Activated naive CD8-positive, alpha-beta T cell treated with anti-CD3 and anti-CD28 coated beads for 36 hours (primary cell): Measurements from ENCODE around the gene NEK9. TPM values are rescaled to one million over a fixed set of nuclear protein-coding genes. Genes with fewer than 3 reads are reported as not detected.
"Not testable (repeated sequence)": the region's sequence is repeated elsewhere in the genome, so short reads cannot be mapped to it uniquely, and the experiment has no call there.

Source experiments
- DNase-seq: peaks from one replicate; pipeline ENCODE4 v3.0.0; 2021
- H3K27ac Mint-ChIP-seq: one replicate; pipeline ENCODE4 v1.8.0; 2022; ENCODE audit warnings: mild to moderate bottlenecking, moderate library complexity, mixed read lengths
- H3K27me3 Mint-ChIP-seq: one replicate; pipeline ENCODE4 v1.8.0; 2022; ENCODE audit warnings: mild to moderate bottlenecking, mixed read lengths
- H3K36me3 Mint-ChIP-seq: one replicate; pipeline ENCODE4 v1.8.0; 2021; ENCODE audit warnings: mild to moderate bottlenecking, mixed read lengths
- H3K4me1 Mint-ChIP-seq: one replicate; pipeline ENCODE4 v1.8.0; 2021; ENCODE audit warnings: mixed read lengths
- H3K4me3 Mint-ChIP-seq: one replicate; pipeline ENCODE4 v1.8.0; 2022; ENCODE audit warnings: mild to moderate bottlenecking, moderate library complexity, mixed read lengths
- H3K9me3 Mint-ChIP-seq: one replicate; pipeline ENCODE4 v1.8.0; 2022; ENCODE audit warnings: mixed read lengths
- total RNA-seq, 2 experiments: library from RNA; stranded (reverse); gene quantifications; one replicate each; pipeline ENCODE4 v1.2.3, GENCODE V29; 2021

The NEK9 gene
- total RNA-seq, 2 experiments from 2014 or later, result 50.1 to 50.9 TPM

DNA sequence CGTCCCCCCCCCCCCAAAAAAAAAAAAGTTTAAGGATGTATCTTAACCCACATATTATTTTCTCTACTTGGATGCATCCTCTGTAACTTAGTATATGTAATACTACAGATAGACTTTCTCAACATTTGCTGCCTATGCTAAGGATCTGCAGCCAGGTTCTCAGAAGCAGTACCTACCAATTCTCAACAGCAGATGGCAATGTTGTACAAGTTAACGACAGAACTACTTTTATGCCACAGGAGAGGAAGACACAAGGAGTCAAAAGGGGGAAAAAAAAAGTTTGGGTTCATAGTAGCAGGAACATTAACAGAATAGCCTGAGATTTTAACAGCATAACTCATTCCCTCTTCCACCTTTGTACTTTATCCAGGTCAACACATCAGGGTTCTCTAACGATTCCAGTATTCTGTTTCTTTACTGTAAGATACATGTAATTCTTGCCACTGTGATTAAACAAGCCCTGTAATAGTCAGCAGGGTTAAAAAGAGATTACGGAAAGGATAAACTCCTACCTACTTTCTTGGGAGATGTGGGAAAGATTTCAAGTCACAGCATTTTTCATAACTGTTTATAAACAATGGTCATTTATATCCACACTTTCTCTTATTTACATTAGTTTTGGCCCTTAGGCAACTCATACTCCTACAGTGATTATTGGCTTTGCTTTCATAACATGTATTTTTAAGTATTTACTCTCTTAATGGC, 5.7 kb upstream of the NEK9 start:
- H3K27me3 Mint-ChIP-seq, result no peaks in the 10 kb centered on the region
- no peaks in the 10 kb centered on the region for H3K9me3 Mint-ChIP-seq
- peaks cover 21% of the 10 kb centered on the region for H3K4me1 Mint-ChIP-seq
- H3K36me3 Mint-ChIP-seq, result peaks cover 37% of the 10 kb centered on the region
- peak overlapping the region; percentile 26 for H3K27ac Mint-ChIP-seq
- DNase-seq, result peak; percentile 35
- H3K4me3 Mint-ChIP-seq, result no peak overlapping the region

DNA sequence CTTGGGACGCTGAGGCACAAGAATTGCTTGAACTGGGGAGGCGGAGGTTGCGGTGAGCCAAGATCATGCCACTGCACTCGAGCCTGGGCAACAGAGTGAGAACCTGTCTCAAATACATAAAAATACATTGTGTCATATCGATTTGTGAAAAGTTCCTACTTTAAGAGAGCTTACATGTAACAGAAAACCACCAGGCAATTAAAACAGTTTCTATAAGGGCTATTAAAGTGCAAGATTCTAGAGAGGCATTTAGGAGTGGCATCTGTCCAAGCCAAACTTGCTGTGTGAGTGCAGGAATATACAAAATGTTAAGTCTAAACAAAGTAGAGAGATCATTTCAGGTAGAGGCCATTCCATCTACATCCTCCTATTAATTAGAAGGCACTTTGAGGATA, 1.7 kb upstream of the NEK9 start:
- peak overlapping the region; percentile 95 for H3K4me3 Mint-ChIP-seq
- peaks cover 43% of the 10 kb centered on the region for H3K4me1 Mint-ChIP-seq
- no peak overlapping the region for H3K27ac Mint-ChIP-seq
- no peaks in the 10 kb centered on the region for H3K9me3 Mint-ChIP-seq
- H3K27me3 Mint-ChIP-seq, result no peaks in the 10 kb centered on the region
- no peak for DNase-seq
- H3K36me3 Mint-ChIP-seq, result peaks cover 37% of the 10 kb centered on the region

DNA sequence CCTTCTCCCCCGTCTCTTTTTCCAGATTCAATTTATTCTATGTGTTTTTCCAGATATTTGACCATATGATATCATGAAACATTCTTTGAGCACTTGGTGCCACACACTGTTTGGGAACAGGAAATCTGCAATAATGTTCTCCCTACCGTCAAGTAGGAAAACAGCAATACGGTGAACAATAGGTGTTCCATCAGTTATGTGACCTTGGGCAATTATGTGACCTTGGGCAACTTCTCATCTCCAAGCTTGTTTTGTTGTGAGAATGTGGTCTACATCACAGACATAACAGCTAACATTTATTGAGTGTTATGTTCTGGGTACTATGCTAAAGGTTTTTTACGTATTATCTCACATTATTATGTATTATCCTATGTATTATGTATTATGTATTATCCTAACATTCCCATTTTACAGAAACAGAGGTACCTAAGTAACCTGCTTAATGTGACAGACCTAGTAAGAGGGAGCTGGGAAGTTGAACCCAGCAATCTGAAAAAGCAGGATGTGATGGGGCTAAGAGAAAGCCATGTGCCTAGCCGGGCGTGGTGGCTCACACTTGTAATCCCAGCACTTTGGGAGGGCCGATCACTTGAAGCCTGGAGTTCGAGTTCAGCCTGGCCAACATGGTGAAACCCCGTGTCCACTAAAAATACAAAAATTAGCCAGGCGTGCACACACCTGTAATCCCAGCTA, 1.2 kb upstream of the NEK9 start:
- peaks cover 41% of the 10 kb centered on the region for H3K4me1 Mint-ChIP-seq
- peak overlapping the region; percentile 95 for H3K4me3 Mint-ChIP-seq

DNA sequence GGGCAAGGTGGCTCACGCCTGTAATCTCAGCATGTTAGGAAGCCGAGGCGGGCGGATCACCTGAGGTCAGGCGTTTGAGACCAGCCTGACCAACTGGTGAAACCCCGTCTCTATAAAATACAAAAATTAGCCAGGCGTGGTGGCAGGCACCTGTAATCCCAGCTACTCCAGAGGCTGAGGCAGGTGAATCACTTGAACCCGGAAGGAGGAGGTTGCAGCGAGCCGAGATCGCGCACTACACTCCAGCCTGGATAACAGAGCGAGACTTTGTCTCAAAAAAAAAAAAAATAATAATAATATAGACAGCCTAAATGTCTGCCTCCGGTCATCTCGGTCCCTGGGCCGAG, 599 bp upstream of the NEK9 start:
- Mint-ChIP-seq H3K4me1 (peaks cover 38% of the 10 kb centered on the region), H3K27ac (peak overlapping the region; percentile 98), H3K4me3 (peak overlapping the region; percentile 95), H3K36me3 (peaks cover 28% of the 10 kb centered on the region)
- not testable (repeated sequence) for H3K9me3 Mint-ChIP-seq, H3K27me3 Mint-ChIP-seq
- DNase-seq, result peak; percentile 18

More for the DNA sequence above, 1.2 kb upstream of the NEK9 start:
- Mint-ChIP-seq H3K27me3 (no peaks in the 10 kb centered on the region), H3K36me3 (peaks cover 32% of the 10 kb centered on the region), H3K27ac (peak overlapping the region; percentile 98), H3K9me3 (no peaks in the 10 kb centered on the region)
- DNase-seq, result no peak

DNA sequence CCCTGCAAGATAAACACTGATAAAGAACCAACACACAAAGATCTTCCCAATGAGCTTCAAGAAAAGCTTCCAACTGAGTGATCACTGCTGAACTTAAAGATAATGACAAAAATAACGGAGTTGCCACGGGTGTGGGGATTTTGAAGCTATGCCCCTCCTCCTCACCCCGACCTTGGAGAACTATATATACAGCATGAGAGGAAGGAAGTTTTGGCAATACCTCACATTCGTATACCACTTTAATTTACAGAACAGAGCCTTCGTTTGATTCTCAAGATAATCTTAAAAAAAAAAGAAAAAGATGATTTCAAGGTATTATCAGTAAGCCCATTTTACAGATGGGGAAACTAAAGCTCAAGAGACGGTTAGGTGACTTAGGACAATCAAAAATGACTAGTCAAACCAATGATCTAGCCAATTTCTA, 715 bp downstream of the NEK9 start:
- Mint-ChIP-seq H3K27ac (peak overlapping the region; percentile 98), H3K36me3 (peaks cover 27% of the 10 kb centered on the region), H3K4me1 (peaks cover 41% of the 10 kb centered on the region), H3K9me3 (no peaks in the 10 kb centered on the region), H3K27me3 (no peaks in the 10 kb centered on the region), H3K4me3 (peak overlapping the region; percentile 95)
- no peak for DNase-seq

DNA sequence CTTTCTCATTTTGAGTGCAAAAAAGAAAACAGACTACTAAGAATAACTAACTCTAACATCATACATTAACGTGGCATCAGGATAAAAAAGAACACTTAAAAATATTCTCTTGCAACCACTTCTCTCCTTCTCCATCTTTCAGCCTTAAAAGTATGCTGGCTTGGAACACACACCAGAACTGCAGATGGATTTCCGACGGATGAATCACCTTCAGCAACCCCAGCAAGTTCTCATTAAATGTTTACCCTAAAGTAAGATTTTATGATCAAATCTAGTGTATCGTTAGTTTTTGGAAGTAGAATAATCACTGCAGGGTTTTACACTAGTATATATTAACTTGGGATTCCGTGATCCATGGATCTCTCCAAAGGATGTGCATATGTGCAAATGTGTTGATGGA, 1.2 kb downstream of the NEK9 start:
- H3K9me3 Mint-ChIP-seq, result no peaks in the 10 kb centered on the region
- no peak overlapping the region for H3K27ac Mint-ChIP-seq
- DNase-seq, result no peak
- H3K27me3 Mint-ChIP-seq, result no peaks in the 10 kb centered on the region
- H3K36me3 Mint-ChIP-seq, result peaks cover 28% of the 10 kb centered on the region
- peak overlapping the region; percentile 95 for H3K4me3 Mint-ChIP-seq
- H3K4me1 Mint-ChIP-seq, result peaks cover 41% of the 10 kb centered on the region

DNA sequence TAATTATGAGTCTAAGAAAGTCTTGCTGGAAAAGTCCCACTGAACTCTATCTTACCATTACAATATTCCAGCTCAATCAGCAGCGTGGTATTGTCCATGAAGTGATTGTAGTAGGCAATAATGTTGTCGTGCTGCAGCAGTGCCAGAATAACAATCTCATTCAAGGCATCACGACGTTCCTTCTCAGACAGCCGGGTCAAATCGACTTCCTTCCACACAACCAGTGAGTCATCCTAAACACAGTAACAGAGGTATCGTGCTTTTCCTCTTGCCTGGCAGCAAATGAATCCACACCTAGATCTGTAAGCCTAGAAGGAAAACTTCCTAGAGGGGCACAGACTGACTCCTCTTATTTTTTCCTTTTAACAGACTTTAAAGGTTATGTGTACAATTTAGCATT, 2.9 kb downstream of the NEK9 start:
- H3K27me3 Mint-ChIP-seq, result no peaks in the 10 kb centered on the region
- DNase-seq, result peak; percentile 8
- H3K9me3 Mint-ChIP-seq, result no peaks in the 10 kb centered on the region
- peaks cover 28% of the 10 kb centered on the region for H3K36me3 Mint-ChIP-seq
- peak overlapping the region; percentile 72 for H3K27ac Mint-ChIP-seq
- H3K4me1 Mint-ChIP-seq, result peaks cover 45% of the 10 kb centered on the region
- H3K4me3 Mint-ChIP-seq, result peak overlapping the region; percentile 60

DNA sequence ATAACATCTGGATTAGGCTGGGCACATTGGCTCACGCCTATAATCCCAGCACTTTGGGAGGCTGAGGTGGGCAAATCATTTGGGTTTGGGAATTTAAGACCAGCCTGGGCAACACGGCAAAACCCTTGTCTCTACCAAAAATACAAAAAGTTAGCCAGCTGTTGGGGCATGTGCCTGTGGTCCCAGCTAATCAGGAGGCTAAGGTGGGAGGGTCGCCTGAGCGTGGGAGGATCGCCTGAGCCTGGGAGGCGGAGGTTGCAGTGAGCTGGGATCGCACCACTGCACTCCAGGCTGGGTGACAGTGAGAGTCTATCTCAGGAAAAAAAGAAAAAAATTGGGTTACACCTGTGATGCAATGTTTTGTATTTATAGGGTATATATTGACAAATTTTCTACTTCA, 5.3 kb downstream of the NEK9 start:
- Mint-ChIP-seq H3K36me3 (peaks cover 23% of the 10 kb centered on the region), H3K4me1 (peaks cover 34% of the 10 kb centered on the region), H3K27ac (no peak overlapping the region), H3K27me3 (no peaks in the 10 kb centered on the region), H3K9me3 (no peaks in the 10 kb centered on the region), H3K4me3 (no peak overlapping the region)
- no peak for DNase-seq

DNA sequence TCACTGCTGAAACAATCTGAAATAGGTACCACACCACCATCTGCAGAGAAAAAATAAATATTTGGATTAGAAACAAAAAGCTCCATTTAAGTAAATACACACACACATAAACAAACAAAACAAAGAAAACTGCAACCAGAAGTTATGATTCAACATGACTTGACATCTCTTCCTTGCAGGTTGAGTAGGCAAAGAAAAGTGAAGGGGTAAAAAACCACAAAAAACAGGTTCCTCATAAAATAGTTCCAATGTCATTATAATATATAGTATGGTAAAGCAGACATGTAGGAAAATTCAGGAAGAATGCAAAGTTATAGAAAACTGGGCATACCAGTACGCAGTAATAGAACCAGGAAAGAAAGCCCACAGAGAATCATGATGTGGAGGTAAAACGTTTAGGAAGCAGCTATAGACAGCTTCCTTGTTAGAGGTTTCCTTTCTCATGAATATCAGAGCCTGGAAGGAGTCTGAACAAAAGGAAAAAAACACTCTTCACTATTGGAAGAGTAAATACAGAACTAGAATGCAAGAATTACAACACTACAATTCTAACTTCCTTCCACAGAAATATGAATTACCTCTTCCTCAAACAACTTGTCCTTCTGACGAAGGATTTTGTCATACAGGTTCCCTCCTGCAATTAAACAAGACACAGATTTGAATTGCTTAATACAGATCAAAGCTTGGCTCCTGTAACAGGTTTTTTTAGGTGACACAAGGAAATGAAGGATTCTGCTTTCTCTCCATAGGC, 6.1 kb downstream of the NEK9 start:
- Mint-ChIP-seq H3K4me1 (peaks cover 29% of the 10 kb centered on the region), H3K4me3 (no peak overlapping the region), H3K27ac (no peak overlapping the region), H3K36me3 (peaks cover 17% of the 10 kb centered on the region), H3K9me3 (no peaks in the 10 kb centered on the region), H3K27me3 (no peaks in the 10 kb centered on the region)
- DNase-seq, result no peak

DNA sequence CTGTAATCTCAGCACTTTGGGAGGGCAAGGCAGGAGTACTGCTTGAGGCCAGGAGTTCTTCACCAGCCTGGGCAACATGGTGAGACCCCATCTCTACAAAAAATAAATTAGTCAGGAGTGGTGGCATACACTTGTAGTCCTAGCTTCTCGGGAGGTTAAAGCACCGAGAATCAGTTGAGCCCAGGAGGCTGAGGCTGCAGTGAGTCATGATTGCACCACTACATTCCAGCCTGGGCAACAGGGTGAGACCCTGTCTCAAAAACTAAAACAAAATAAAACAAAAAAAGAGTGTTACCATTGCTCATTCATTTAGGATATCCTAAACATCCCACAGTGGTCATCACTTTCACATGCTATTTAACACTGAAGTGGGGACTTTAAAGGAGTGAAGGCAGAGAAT, 7.8 kb downstream of the NEK9 start:
- Mint-ChIP-seq H3K27me3 (no peaks in the 10 kb centered on the region), H3K4me3 (no peak overlapping the region), H3K9me3 (no peaks in the 10 kb centered on the region), H3K4me1 (peaks cover 19% of the 10 kb centered on the region), H3K36me3 (peaks cover 17% of the 10 kb centered on the region), H3K27ac (no peak overlapping the region)
- no peak for DNase-seq

DNA sequence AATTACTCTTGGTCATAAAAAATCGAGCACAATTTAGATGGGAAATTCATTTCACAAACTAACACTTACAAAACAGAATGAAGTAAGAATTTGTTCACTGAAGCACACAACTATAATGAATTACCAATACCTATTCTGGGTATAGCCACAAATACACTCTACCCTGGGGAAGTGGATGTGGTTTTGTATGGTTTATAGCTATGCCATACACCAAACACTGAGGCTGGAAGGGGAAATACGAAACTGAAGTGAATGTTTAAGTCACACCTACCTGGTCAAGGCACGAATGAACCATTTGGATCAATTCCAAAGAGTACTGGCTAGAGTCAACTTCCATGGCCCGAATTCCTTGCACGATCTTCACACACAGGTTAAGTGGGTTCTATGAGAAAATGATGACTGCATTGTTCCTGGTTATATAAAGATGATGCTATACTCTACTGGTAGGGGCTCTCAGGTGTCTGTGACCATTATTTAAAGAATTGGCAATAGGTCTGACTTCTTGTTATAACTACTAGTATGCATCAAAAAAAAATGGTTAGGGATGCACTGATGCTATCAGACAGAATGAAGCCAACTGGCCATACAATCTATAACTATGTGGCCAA, 12.8 kb downstream of the NEK9 start:
- no peak overlapping the region for H3K27ac Mint-ChIP-seq
- no peaks in the 10 kb centered on the region for H3K9me3 Mint-ChIP-seq
- no peak overlapping the region for H3K4me3 Mint-ChIP-seq
- H3K4me1 Mint-ChIP-seq, result peaks cover 15% of the 10 kb centered on the region
- H3K27me3 Mint-ChIP-seq, result no peaks in the 10 kb centered on the region
- DNase-seq, result no peak
- peaks cover 27% of the 10 kb centered on the region for H3K36me3 Mint-ChIP-seq

DNA sequence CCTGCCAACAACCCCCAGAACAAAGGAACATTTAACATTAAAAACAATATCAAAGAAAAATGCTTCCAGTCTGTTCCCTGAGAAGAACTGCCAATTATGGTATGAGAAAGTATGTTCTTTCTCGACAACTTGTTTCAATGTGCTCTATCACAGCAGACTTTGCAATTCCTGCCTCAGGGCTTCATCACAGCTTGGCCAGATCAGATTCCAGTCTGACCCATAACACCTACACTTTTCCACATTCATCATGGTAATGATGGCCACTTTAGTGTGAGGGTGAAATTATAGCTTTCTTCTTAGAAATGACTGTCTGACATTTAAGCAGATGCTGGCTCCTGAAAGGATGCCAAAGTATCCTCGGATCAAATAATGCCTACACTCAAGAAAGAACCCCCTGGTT, 17.0 kb downstream of the NEK9 start:
- no peak for DNase-seq

DNA sequence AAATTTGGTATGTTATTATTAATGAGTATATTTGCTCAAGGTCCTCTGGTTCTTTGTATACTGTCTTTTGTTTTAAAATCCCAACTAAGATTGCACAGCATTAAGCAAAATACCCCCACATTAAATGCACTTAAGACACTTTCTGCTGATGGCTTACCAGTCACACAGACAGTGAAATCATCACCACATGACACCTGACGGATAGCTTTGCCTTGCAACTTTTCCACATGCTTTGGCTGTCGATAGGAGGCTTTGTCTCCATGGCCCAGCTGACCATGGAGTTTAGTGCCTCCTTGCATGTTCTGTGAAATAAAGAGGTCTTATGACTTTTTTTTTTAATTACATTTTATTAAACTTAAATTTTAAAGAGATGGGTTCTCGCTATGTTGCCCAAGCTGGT, 19.7 kb downstream of the NEK9 start:
- H3K4me1 Mint-ChIP-seq, result peaks cover 4% of the 10 kb centered on the region
- H3K27me3 Mint-ChIP-seq, result no peaks in the 10 kb centered on the region
- no peak overlapping the region for H3K27ac Mint-ChIP-seq
- no peak overlapping the region for H3K4me3 Mint-ChIP-seq
- H3K9me3 Mint-ChIP-seq, result no peaks in the 10 kb centered on the region
- DNase-seq, result no peak
- peaks cover 22% of the 10 kb centered on the region for H3K36me3 Mint-ChIP-seq

More for the DNA sequence above, 17.0 kb downstream of the NEK9 start:
- Mint-ChIP-seq H3K36me3 (peaks cover 27% of the 10 kb centered on the region), H3K9me3 (no peaks in the 10 kb centered on the region), H3K27ac (no peak overlapping the region), H3K27me3 (no peaks in the 10 kb centered on the region), H3K4me3 (no peak overlapping the region), H3K4me1 (peaks cover 15% of the 10 kb centered on the region)

DNA sequence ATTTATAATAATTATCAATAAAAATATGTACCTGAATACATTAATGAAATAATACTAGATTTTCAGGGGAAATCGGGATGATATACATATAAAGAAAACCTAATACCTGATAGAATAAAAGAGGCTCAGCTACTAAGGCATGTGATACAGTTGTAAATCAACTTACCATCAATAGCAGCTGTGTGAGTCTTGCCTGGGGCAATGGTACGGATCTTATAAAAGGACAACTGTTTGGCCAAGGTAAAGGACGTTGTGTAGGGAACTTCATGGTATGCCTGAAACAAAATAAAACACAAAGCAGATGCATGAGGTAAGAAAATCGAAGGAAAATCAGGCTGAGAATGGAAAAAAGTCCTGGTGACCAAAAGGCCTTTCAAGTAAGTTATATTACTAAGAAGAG, 25.4 kb downstream of the NEK9 start:
- no peaks in the 10 kb centered on the region for H3K27me3 Mint-ChIP-seq
- H3K4me3 Mint-ChIP-seq, result no peak overlapping the region
- no peaks in the 10 kb centered on the region for H3K9me3 Mint-ChIP-seq
- H3K27ac Mint-ChIP-seq, result no peak overlapping the region
- DNase-seq, result no peak
- peaks cover 21% of the 10 kb centered on the region for H3K36me3 Mint-ChIP-seq
- no peaks in the 10 kb centered on the region for H3K4me1 Mint-ChIP-seq

DNA sequence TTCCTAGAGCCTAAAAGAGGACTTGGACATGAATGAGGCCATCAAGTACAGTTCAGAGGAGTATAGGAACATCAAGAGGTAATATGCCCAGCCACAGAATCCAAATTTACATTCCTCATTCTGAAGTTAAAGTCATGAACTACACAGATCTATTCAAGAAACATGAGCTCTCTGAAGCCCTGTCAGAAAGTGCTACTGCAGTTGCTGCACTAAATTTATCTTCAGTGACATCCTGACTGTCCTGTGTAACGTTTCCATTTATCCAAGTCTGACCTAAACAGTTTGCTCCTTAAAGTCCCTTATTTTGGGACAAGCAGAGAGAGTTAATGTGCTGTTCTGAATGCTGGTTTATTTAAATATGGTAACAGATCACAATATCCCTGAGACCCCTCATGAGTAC, 28.2 kb downstream of the NEK9 start:
- H3K27me3 Mint-ChIP-seq, result no peaks in the 10 kb centered on the region
- H3K4me3 Mint-ChIP-seq, result no peak overlapping the region
- DNase-seq, result no peak
- peaks cover 27% of the 10 kb centered on the region for H3K36me3 Mint-ChIP-seq
- H3K4me1 Mint-ChIP-seq, result no peaks in the 10 kb centered on the region
- H3K27ac Mint-ChIP-seq, result no peak overlapping the region
- no peaks in the 10 kb centered on the region for H3K9me3 Mint-ChIP-seq
